ENCODE results near the gene BLMH.
A peak's percentile ranks its signal among the peaks of the same experiment; 100 is the strongest.
"Not testable (repeated sequence)": the region's sequence is repeated elsewhere in the genome, so short reads cannot be mapped to it uniquely, and the experiment has no call there.

The BLMH gene

DNA sequence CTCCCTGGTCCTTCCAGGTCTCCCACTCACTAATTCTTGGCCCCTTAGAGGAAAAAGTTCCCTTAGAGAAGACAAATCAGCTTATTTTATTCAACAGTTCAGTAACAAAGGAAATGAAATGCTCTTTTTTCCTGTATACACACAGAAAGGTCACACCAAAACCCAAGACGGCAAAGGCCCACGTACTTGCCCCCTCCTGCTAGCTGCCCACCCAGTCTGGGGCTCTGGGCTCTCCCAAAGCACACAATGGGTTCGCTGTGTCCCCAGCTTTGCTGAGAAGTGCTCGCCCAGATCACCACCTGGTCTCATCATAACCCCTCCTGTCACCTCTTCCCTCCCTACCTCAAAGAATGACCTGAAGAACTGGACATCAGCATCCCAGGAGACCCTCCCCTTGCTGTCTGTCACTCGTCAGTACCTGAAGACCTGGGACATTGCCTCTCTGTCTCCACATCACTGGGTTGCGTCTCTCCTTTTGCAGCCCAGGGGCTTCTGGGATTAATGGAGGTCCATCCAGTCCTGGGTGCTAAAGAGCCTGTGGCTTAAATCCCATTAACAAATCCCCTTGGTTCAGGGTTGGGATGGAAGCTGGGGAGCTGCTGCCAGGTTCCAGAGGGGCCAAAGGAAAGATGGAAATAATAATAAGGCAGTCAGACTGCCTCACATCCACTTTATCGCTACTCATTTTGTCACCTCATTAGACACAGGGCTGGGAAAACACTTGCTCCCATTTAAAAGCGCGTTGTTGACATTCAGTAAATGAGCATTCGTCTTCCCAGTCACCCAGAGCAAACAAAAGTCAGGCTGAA, 59.5 kb downstream of the BLMH start:
- Histone ChIP-seq H2BK12ac (ENCODE audit: low read length) (no peak overlapping the region), H4K91ac (ENCODE audit: low read depth, low read length) (no peak overlapping the region), H3K14ac (ENCODE audit: low read length) (no peak overlapping the region), H3K4ac (ENCODE audit: low read depth, low read length) (no peak overlapping the region), H2BK5ac (ENCODE audit: low read depth, low read length, poor library complexity) (no peak overlapping the region), H2AFZ (ENCODE audit: insufficient read depth, low read length, poor library complexity) (no peak overlapping the region), H3K79me1 (ENCODE audit: low read length) (no peaks in the 10 kb centered on the region), H3K36me3 (ENCODE audit: control insufficient read depth in 1 of 2, insufficient read depth in 2 of 2, low read length in 2 of 2) (no peaks in the 10 kb centered on the region), H3K9me3 (ENCODE audit: insufficient read depth, low read depth, low read length) (peaks cover 9% of the 10 kb centered on the region), H2AK5ac (ENCODE audit: low read length) (no peak overlapping the region), H3K18ac (ENCODE audit: low read length) (no peak overlapping the region), H3K4me3 (ENCODE audit: low read depth, low read length) (no peak overlapping the region), H3K79me2 (ENCODE audit: control insufficient read depth, insufficient read depth, low read length, poor library complexity) (no peaks in the 10 kb centered on the region), H4K12ac (ENCODE audit: low read depth, low read length) (no peak overlapping the region), H4K8ac (ENCODE audit: low read depth, low read length) (no peak overlapping the region), H3K4me1 (ENCODE audit: control insufficient read depth in 1 of 2, insufficient read depth in 2 of 2, low read length in 2 of 2) (peaks cover 10 to 15% of the 10 kb centered on the region in 2 experiments), H3K9ac (ENCODE audit: low read length) (no peak overlapping the region), H3K27ac (ENCODE audit: low read depth, low read length) (no peak overlapping the region), H3K23ac (ENCODE audit: low read length) (no peak overlapping the region), H3K4me2 (ENCODE audit: low read length) (no peak overlapping the region), H3K27me3 (ENCODE audit: insufficient read depth, low read length) (peaks cover 15% of the 10 kb centered on the region), H2BK120ac (ENCODE audit: insufficient read depth, low read length, poor library complexity) (no peak overlapping the region)
- no CpG with 5 or more reads among the region's 10 CpGs for WGBS (ENCODE audit: extremely low coverage, insufficient coverage, insufficient read length)
- DNase-seq, result no peak

DNA sequence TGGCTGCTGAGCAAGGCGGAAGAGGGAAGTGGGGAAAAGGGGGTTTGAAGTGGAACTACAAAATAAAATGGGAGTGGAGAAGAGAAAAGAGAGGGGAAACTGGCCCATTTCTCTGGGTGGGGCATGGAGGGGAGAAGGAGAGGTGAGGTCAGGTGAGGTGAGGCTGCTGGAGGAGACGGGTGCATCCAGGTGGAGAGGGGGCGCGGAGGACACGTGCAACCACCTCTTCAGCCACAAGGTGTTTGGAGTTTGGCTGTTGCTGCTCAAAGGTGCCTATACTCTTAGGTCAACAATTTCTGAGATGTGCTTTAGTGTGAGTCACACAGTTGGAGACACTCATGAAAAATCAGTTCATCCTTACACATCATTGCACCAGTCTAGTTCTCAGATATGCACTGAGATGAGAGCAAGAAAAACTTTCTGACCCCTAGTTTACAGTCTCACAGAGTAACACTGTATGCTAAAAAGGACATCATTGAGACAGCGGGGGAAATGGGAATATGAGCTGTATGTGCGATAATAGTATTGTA, 61.1 kb downstream of the BLMH start:
- no peak overlapping the region for H3K4me2 ChIP-seq (ENCODE audit: low read length)
- H3K4ac ChIP-seq (ENCODE audit: low read depth, low read length), result no peak overlapping the region
- H3K27ac ChIP-seq (ENCODE audit: low read depth, low read length), result no peak overlapping the region
- no peak overlapping the region for H3K23ac ChIP-seq (ENCODE audit: low read length)
- no peak overlapping the region for H3K14ac ChIP-seq (ENCODE audit: low read length)
- peaks cover 11% of the 10 kb centered on the region for H3K27me3 ChIP-seq (ENCODE audit: insufficient read depth, low read length)
- H3K9me3 ChIP-seq (ENCODE audit: insufficient read depth, low read depth, low read length), result peaks cover 6% of the 10 kb centered on the region
- no peak overlapping the region for H3K9ac ChIP-seq (ENCODE audit: low read length)
- no peaks in the 10 kb centered on the region for H3K79me2 ChIP-seq (ENCODE audit: control insufficient read depth, insufficient read depth, low read length, poor library complexity)
- peaks cover 7 to 8% of the 10 kb centered on the region in 2 experiments for H3K4me1 ChIP-seq (ENCODE audit: control insufficient read depth in 1 of 2, insufficient read depth in 2 of 2, low read length in 2 of 2)
- no peak overlapping the region for H3K4me3 ChIP-seq (ENCODE audit: low read depth, low read length)
- no CpG with 5 or more reads among the region's 7 CpGs for WGBS (ENCODE audit: extremely low coverage, insufficient coverage, insufficient read length)
- H4K12ac ChIP-seq (ENCODE audit: low read depth, low read length), result no peak overlapping the region
- H3K36me3 ChIP-seq (ENCODE audit: control insufficient read depth in 1 of 2, insufficient read depth in 2 of 2, low read length in 2 of 2), result no peaks in the 10 kb centered on the region
- DNase-seq, result peak in 1 of 2 donors; percentile 19
- no peak overlapping the region for H4K8ac ChIP-seq (ENCODE audit: low read depth, low read length)
- no peak overlapping the region for H2AFZ ChIP-seq (ENCODE audit: insufficient read depth, low read length, poor library complexity)
- H2BK5ac ChIP-seq (ENCODE audit: low read depth, low read length, poor library complexity), result no peak overlapping the region
- H2BK12ac ChIP-seq (ENCODE audit: low read length), result no peak overlapping the region
- H2BK120ac ChIP-seq (ENCODE audit: insufficient read depth, low read length, poor library complexity), result no peak overlapping the region
- no peak overlapping the region for H4K91ac ChIP-seq (ENCODE audit: low read depth, low read length)
- no peak overlapping the region for H2AK5ac ChIP-seq (ENCODE audit: low read length)
- H3K79me1 ChIP-seq (ENCODE audit: low read length), result no peaks in the 10 kb centered on the region
- H3K18ac ChIP-seq (ENCODE audit: low read length), result no peak overlapping the region

DNA sequence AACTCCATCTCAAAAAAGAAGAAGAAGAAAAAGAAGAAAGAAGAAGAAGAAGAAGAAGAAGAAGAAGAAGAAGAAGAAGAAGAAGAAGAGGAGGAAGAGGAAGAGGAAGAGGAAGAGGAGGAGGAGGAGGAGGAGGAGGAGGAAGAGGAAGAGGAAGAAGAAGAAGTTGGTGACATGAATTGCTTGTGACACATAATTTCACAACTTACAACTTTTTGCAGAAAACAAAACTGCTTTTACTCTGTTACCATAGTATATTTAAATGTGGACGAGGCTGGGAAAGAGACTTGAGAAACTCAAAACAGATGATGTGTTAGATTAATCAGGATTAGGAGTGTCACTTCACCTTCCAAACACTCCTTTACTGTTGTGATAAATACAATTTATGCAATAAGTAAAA, 61.7 kb downstream of the BLMH start:
- H2BK120ac ChIP-seq (ENCODE audit: insufficient read depth, low read length, poor library complexity); H3K14ac ChIP-seq (ENCODE audit: low read length); H3K27me3 ChIP-seq (ENCODE audit: insufficient read depth, low read length); H3K4me1 ChIP-seq (ENCODE audit: control insufficient read depth in 1 of 2, insufficient read depth in 2 of 2, low read length in 2 of 2); H2AFZ ChIP-seq (ENCODE audit: insufficient read depth, low read length, poor library complexity); H4K8ac ChIP-seq (ENCODE audit: low read depth, low read length); H3K4ac ChIP-seq (ENCODE audit: low read depth, low read length); H3K79me1 ChIP-seq (ENCODE audit: low read length); H3K4me3 ChIP-seq (ENCODE audit: low read depth, low read length); H3K4me2 ChIP-seq (ENCODE audit: low read length); DNase-seq; H3K79me2 ChIP-seq (ENCODE audit: control insufficient read depth, insufficient read depth, low read length, poor library complexity); H3K23ac ChIP-seq (ENCODE audit: low read length); H2AK5ac ChIP-seq (ENCODE audit: low read length); H2BK5ac ChIP-seq (ENCODE audit: low read depth, low read length, poor library complexity); H3K9me3 ChIP-seq (ENCODE audit: insufficient read depth, low read depth, low read length); H3K27ac ChIP-seq (ENCODE audit: low read depth, low read length); H4K91ac ChIP-seq (ENCODE audit: low read depth, low read length); H3K18ac ChIP-seq (ENCODE audit: low read length); H4K12ac ChIP-seq (ENCODE audit: low read depth, low read length); H2BK12ac ChIP-seq (ENCODE audit: low read length); H3K9ac ChIP-seq (ENCODE audit: low read length); H3K36me3 ChIP-seq (ENCODE audit: control insufficient read depth in 1 of 2, insufficient read depth in 2 of 2, low read length in 2 of 2): not testable (repeated sequence)
- WGBS (ENCODE audit: extremely low coverage, insufficient coverage, insufficient read length), result no CpG with 5 or more reads among the region's 1 CpG

DNA sequence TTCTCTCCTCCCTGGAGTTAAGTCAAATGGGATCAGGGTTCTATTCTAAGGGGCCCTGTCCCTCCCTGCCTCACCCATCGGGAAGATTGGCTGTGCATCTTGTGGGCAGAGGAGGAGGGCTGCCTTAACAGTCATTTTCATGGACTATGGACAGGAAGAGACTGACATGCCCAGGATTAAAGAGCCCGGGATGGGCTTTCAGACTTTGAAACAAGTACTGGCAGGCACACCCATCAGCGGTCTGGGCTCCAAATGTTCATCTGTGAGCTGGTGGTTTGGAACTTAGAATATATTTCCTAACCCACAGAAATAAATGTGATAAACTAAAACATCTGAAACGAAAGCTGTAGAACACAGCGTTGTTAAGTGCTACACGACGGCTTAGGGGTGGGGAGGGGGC, 62.7 kb downstream of the BLMH start:
- H3K36me3 ChIP-seq (ENCODE audit: control insufficient read depth in 1 of 2, insufficient read depth in 2 of 2, low read length in 2 of 2), result no peaks in the 10 kb centered on the region
- H3K79me1 ChIP-seq (ENCODE audit: low read length), result peaks cover 4% of the 10 kb centered on the region
- H3K23ac ChIP-seq (ENCODE audit: low read length), result no peak overlapping the region
- no peaks in the 10 kb centered on the region for H3K9me3 ChIP-seq (ENCODE audit: insufficient read depth, low read depth, low read length)
- no peak overlapping the region for H3K18ac ChIP-seq (ENCODE audit: low read length)
- no peak overlapping the region for H4K91ac ChIP-seq (ENCODE audit: low read depth, low read length)
- no peak overlapping the region for H3K27ac ChIP-seq (ENCODE audit: low read depth, low read length)
- DNase-seq, result no peak
- H2AK5ac ChIP-seq (ENCODE audit: low read length), result no peak overlapping the region
- peaks cover 11 to 15% of the 10 kb centered on the region in 2 experiments for H3K4me1 ChIP-seq (ENCODE audit: control insufficient read depth in 1 of 2, insufficient read depth in 2 of 2, low read length in 2 of 2)
- peaks cover 2% of the 10 kb centered on the region for H3K27me3 ChIP-seq (ENCODE audit: insufficient read depth, low read length)
- no peak overlapping the region for H3K14ac ChIP-seq (ENCODE audit: low read length)
- no CpG with 5 or more reads among the region's 7 CpGs for WGBS (ENCODE audit: extremely low coverage, insufficient coverage, insufficient read length)
- H2BK12ac ChIP-seq (ENCODE audit: low read length), result no peak overlapping the region
- no peaks in the 10 kb centered on the region for H3K79me2 ChIP-seq (ENCODE audit: control insufficient read depth, insufficient read depth, low read length, poor library complexity)
- H3K9ac ChIP-seq (ENCODE audit: low read length), result no peak overlapping the region
- no peak overlapping the region for H2BK5ac ChIP-seq (ENCODE audit: low read depth, low read length, poor library complexity)
- H4K12ac ChIP-seq (ENCODE audit: low read depth, low read length), result no peak overlapping the region
- no peak overlapping the region for H3K4ac ChIP-seq (ENCODE audit: low read depth, low read length)
- no peak overlapping the region for H3K4me3 ChIP-seq (ENCODE audit: low read depth, low read length)
- H4K8ac ChIP-seq (ENCODE audit: low read depth, low read length), result no peak overlapping the region
- no peak overlapping the region for H2BK120ac ChIP-seq (ENCODE audit: insufficient read depth, low read length, poor library complexity)
- no peak overlapping the region for H2AFZ ChIP-seq (ENCODE audit: insufficient read depth, low read length, poor library complexity)
- no peak overlapping the region for H3K4me2 ChIP-seq (ENCODE audit: low read length)
